HepG2 (cell line): ENCODE results near the gene NAALADL1. TPM values are rescaled to one million over a fixed set of nuclear protein-coding genes. Genes with fewer than 3 reads are reported as not detected.

Experiments used
- ATAC-seq: fragments of 200-7000 bp; cut with Tn5 transposase; 3 replicates; pipeline ENCODE4 v1.9.1; 2020; ENCODE audit warnings: mild to moderate bottlenecking, moderate library complexity
- BruUV-seq: library from RNA; stranded (reverse); fragments of 400-500 nt; replicated peaks from 2 replicates; lab custom pipeline; 2021; lab: Mats Ljungman, UMichigan
- CTCF ChIA-PET: fragments of 300-600 bp; formaldehyde crosslinking; extraction: SDS; loops from one replicate; lab custom pipeline; 2021; ENCODE audit warnings: low total read pairs, inconsistent platforms, low intra/inter-chr PET ratio; lab: Yijun Ruan, JAX
- POLR2A ChIA-PET: fragments of 350-600 bp; sonication (Branson Sonifier 250); formaldehyde crosslinking; loops from one replicate; lab custom pipeline; 2020; ENCODE audit warnings: antibody characterized with exemption, inconsistent platforms; lab: Yijun Ruan, JAX
- DNase-seq: peaks from one replicate; pipeline ENCODE4 v3.0.0-alpha.2; 2015; ENCODE audit warnings: low spot score
- FAIRE-seq: peaks from 3 replicates; lab custom pipeline; 2011; peaks lifted over from hg19 to GRCh38; lab: Jason Lieb, UNC
- H2AFZ ChIP-seq: one replicate; pipeline ENCODE4 v1.6.1; 2011; ENCODE audit warnings: low read length, inconsistent platforms
- H3K27ac ChIP-seq: fragments of 300-600 bp; 3 replicates; pipeline ENCODE4 v1.8.0; 2011; ENCODE audit warnings: mixed run types, mild to moderate bottlenecking, mixed read lengths, low read length, inconsistent platforms; ENCODE audit not compliant: insufficient read depth; ENCODE audit errors: extremely low read length
- H3K27me3 ChIP-seq, 2 experiments: fragments of 200-600 bp in 1 of 2; 2 replicates in 1 of 2; 3 replicates in 1 of 2; pipeline versions ENCODE4 v1.6.0 to v1.8.0; 2011; ENCODE audit warnings: low read length in 2 of 2, mild to moderate bottlenecking in 2 of 2, moderate library complexity in 2 of 2, inconsistent platforms in 1 of 2; ENCODE audit not compliant: insufficient read depth in 2 of 2, control insufficient read depth in 1 of 2
- H3K36me3 ChIP-seq, 2 experiments: fragments of 200-600 bp in 1 of 2; replicated peaks in 1 of 2; 2 replicates in 1 of 2; 3 replicates in 1 of 2; pipeline versions ENCODE4 v1.5.1 to v1.8.0; 2011; ENCODE audit warnings: low read length in 2 of 2, inconsistent platforms in 1 of 2; ENCODE audit not compliant: insufficient read depth in 2 of 2, control insufficient read depth in 1 of 2
- H3K4me1 ChIP-seq: 2 replicates; pipeline ENCODE4 v1.5.1; 2012; ENCODE audit warnings: low read length, inconsistent platforms; ENCODE audit not compliant: insufficient read depth
- H3K4me2 ChIP-seq: 2 replicates; pipeline ENCODE4 v1.6.0; 2011; ENCODE audit warnings: low read depth, low read length, inconsistent platforms
- H3K4me3 ChIP-seq, 3 experiments: fragments of 200-600 bp in 1 of 3; sonication (generic), shearing (Covaris generic) in 1 of 3; replicated peaks in 1 of 3; 2 replicates each; pipeline ENCODE4 v1.5.1; 2011 to 2016; ENCODE audit warnings: low read length in 3 of 3, inconsistent platforms in 2 of 3, low read depth in 2 of 3, mild to moderate bottlenecking in 2 of 3, control low read depth in 1 of 3, mixed read lengths in 1 of 3; ENCODE audit not compliant: insufficient read depth in 1 of 3
- H3K79me2 ChIP-seq: one replicate; pipeline ENCODE4 v1.6.1; 2011; ENCODE audit warnings: low read length, inconsistent platforms; ENCODE audit not compliant: insufficient read depth
- H3K9ac ChIP-seq: 2 replicates; pipeline ENCODE4 v1.6.0; 2011; ENCODE audit warnings: mild to moderate bottlenecking, low read depth, low read length, inconsistent platforms; ENCODE audit not compliant: insufficient read depth
- H3K9me3 ChIP-seq: 2 replicates; pipeline ENCODE4 v1.5.1; 2012; ENCODE audit warnings: mild to moderate bottlenecking, low read length
- H4K20me1 ChIP-seq: 2 replicates; pipeline ENCODE4 v1.6.0; 2011; ENCODE audit warnings: inconsistent platforms, mild to moderate bottlenecking, low read length, moderate library complexity; ENCODE audit not compliant: insufficient read depth
- CBX1 ChIP-seq: IDR thresholded peaks from one replicate; pipeline ENCODE4 v1.6.1; 2016; ENCODE audit warnings: antibody characterized with exemption, low read depth
- CTCF ChIP-seq: sonication (generic); formaldehyde crosslinking; IDR thresholded peaks from 2 replicates; pipeline ENCODE4 v1.5.0; 2020; ENCODE audit warnings: mild to moderate bottlenecking, missing genetic modification reagents, moderate library complexity
- EP300 ChIP-seq, 3 experiments: sonication (generic) in 1 of 3; formaldehyde crosslinking in 1 of 3; IDR thresholded peaks; 2 replicates each; pipeline versions ENCODE4 v1.5.1 to v1.6.1; 2011 to 2020; ENCODE audit warnings: low read depth in 2 of 3, low read length in 2 of 3, borderline replicate concordance in 1 of 3, improper control_type of control experiment in 1 of 3, mild to moderate bottlenecking in 1 of 3, missing genetic modification reagents in 1 of 3, moderate library complexity in 1 of 3
- GTF3A ChIP-seq: sonication (generic); formaldehyde crosslinking; conservative IDR thresholded peaks from 2 replicates; pipeline ENCODE4 v1.4.0; 2020; ENCODE audit warnings: mild to moderate bottlenecking, missing genetic modification reagents
- HMGXB4 ChIP-seq, 2 experiments: sonication (generic) in 1 of 2; formaldehyde crosslinking in 1 of 2; IDR thresholded peaks; 2 replicates each; pipeline versions ENCODE4 v1.4.0 to v1.6.1; 2018 to 2020; ENCODE audit warnings: missing genetic modification reagents in 2 of 2, borderline replicate concordance in 1 of 2, low read depth in 1 of 2, mild to moderate bottlenecking in 1 of 2, missing biosample characterization in 1 of 2
- MIXL1 ChIP-seq: IDR thresholded peaks from 2 replicates; pipeline ENCODE4 v1.6.1; 2016
- ZFP90 ChIP-seq: sonication (generic); formaldehyde crosslinking; IDR thresholded peaks from 2 replicates; pipeline ENCODE4 v1.8.0; 2022; ENCODE audit warnings: missing genetic modification reagents, mild to moderate bottlenecking, inconsistent platforms, borderline replicate concordance
- ZKSCAN5 ChIP-seq: sonication (generic); formaldehyde crosslinking; IDR thresholded peaks from 2 replicates; pipeline ENCODE4 v1.5.1; 2020; ENCODE audit warnings: mild to moderate bottlenecking, missing genetic modification reagents
- ZNF292 ChIP-seq: sonication (generic); formaldehyde crosslinking; IDR thresholded peaks from 2 replicates; pipeline ENCODE4 v1.8.1; 2022; ENCODE audit warnings: mild to moderate bottlenecking, low read depth, missing genetic modification reagents, borderline replicate concordance
- ZNF430 ChIP-seq: sonication (generic); formaldehyde crosslinking; IDR thresholded peaks from 2 replicates; pipeline ENCODE4 v1.9.0; 2021; ENCODE audit warnings: mild to moderate bottlenecking, missing genetic modification reagents
- ZNF564 ChIP-seq: sonication (generic); formaldehyde crosslinking; IDR thresholded peaks from 2 replicates; pipeline ENCODE4 v1.8.1; 2023; ENCODE audit warnings: mild to moderate bottlenecking, missing genetic modification reagents
- WGBS: methylation state at CpG from one replicate; pipeline ENCODE4 v1.1.6; 2017; ENCODE audit warnings: low lambda C conversion rate; 5-methylcytosine and 5-hydroxymethylcytosine counted together
- in situ Hi-C: cut with HindIII; loops from 2 replicates; pipeline ENCODE4 v1.10.0; 2017; ENCODE audit warnings: low pct_unique_long_range_greater_than_20kb; ENCODE audit not compliant: extremely low pct_ligation_motif_present
- intact Hi-C: fragments of 100-400 bp; cut with micrococcal nuclease; formaldehyde crosslinking; loops from one replicate; pipeline ENCODE4 v1.10.0; 2022; ENCODE audit not compliant: unreplicated experiment
- polyA plus RNA-seq, 8 experiments: library from polyadenylated mRNA; depleted of rRNA in 3 of 8; stranded (reverse) in 7 of 8; unstranded in 1 of 8; fragments of >200 nt; fragmentation: Illumina TruSeq in 4 of 8; extraction: Trizol in 4 of 8; gene quantifications; 2 replicates each; pipeline versions ENCODE4 v1.2.1 to v1.2.3, GENCODE V29; 2011 to 2016; ENCODE audit warnings: low read depth in 4 of 8, missing spikeins in 1 of 8, mixed read lengths in 1 of 8; ENCODE audit not compliant: insufficient read depth in 1 of 8
- total RNA-seq, 5 experiments: library from RNA; depleted of rRNA; stranded (reverse); fragments of >200 nt; fragmentation: Illumina TruSeq; extraction: Trizol; gene quantifications; 2 replicates each; pipeline ENCODE4 v1.2.3, GENCODE V29; 2016; ENCODE audit warnings: low read depth in 1 of 5

NAALADL1 gene
- total and polyA plus RNA-seq, 2 of the 13 experiments (the other 11 are each of a cell fraction or from before 2014, with no cell fraction given) = 9.3 to 33.9 TPM

- H3K4me2 ChIP-seq = peak overlapping the region; percentile 93
- intact Hi-C loops = no loop called here
- ATAC-seq = no peak
- no peaks in the 10 kb centered on the region for H4K20me1 ChIP-seq
- peak overlapping the region; percentile 95; the same call in 1 of the 2 replicates for H3K9ac ChIP-seq
- in situ Hi-C loops = no loop called here
- peaks cover 31% of the 10 kb centered on the region for H3K79me2 ChIP-seq
- peaks cover 16 to 23% of the 10 kb centered on the region in 2 experiments for H3K36me3 ChIP-seq
- POLR2A ChIA-PET = no interaction called here
- H3K4me1 ChIP-seq = peaks cover 33% of the 10 kb centered on the region
- 96% methylated on average over 4 of the region's 4 CpGs for WGBS
- TF ChIP-seq ZKSCAN5 (CRISPR knock-in tag) (no peak), MIXL1 (CRISPR knock-in tag) (no peak), GTF3A (no peak), ZNF430 (no peak), ZFP90 (no peak), ZNF292 (CRISPR knock-in tag) (no peak), ZNF564 (CRISPR knock-in tag) (no peak), CBX1 (no peak), EP300 (IDR thresholded peaks at IDR 0.05; ENCODE audit: low read depth in 2 of 2, low read length in 2 of 2) (no peak), EP300 (CRISPR knock-in tag; IDR thresholded peaks at IDR 0.05; ENCODE audit: borderline replicate concordance) (no peak), CTCF (CRISPR knock-in tag) (no peak), HMGXB4 (CRISPR knock-in tag; IDR thresholded peaks at IDR 0.05; ENCODE audit: borderline replicate concordance in 1 of 2, low read depth in 1 of 2) (no peak)
- TF ChIP-seq, all 625 proteins: peak for 0
- peak overlapping the region; percentile 83 for H3K27ac ChIP-seq
- BruUV-seq = no TSS peak
- H3K27me3 ChIP-seq = no peaks in the 10 kb centered on the region; a peak in 1 of 5 replicates
- CTCF ChIA-PET = no interaction called here
- FAIRE-seq (no peak), DNase-seq (no peak)
- no peak overlapping the region for H2AFZ ChIP-seq
- no peaks in the 10 kb centered on the region for H3K9me3 ChIP-seq
- H3K4me3 ChIP-seq = 0 out of 6 replicates have a peak overlapping the region, but pooled peaks of 2 of the 3 experiments have one; percentile 70 to 99
Observed at GRCh38 chr11:65085446-65085845, 27.1 kb upstream of the NAALADL1 start.
